NCI-H1092 (cell line): Measurements from ENCODE around the gene SBF1.
"Not testable (repeated sequence)": the region's sequence is repeated elsewhere in the genome, so short reads cannot be mapped to it uniquely, and the experiment has no call there.

ENCODE experiments used
- DNase-seq: peaks from one replicate; lab custom pipeline; 2025; lab: John Stamatoyannopoulos, UW

SBF1 gene

GRCh38 chr22:50474710-50475651, at the start of gene SBF1:
Gene SBF1 (minus strand): TSS chr22:50475035. CDS start chr22:50474840, 195 bp downstream.
- peak; percentile 25 for DNase-seq

GRCh38 chr22:50523806-50524675, 49.2 kb upstream of the SBF1 start:
- no peak for DNase-seq

GRCh38 chr22:50523458-50523805, 48.6 kb upstream of the SBF1 start:
- DNase-seq = no peak

- DNase-seq = no peak
Observed at GRCh38 chr22:50522806-50523438, 48.1 kb upstream of the SBF1 start.

GRCh38 chr22:50522208-50522805, 47.5 kb upstream of the SBF1 start:
- no peak for DNase-seq

- DNase-seq = no peak
Observed at GRCh38 chr22:50521710-50522109, 46.9 kb upstream of the SBF1 start.

- no peak for DNase-seq
Observed at GRCh38 chr22:50520826-50521453, 46.1 kb upstream of the SBF1 start.

- not testable (repeated sequence) for DNase-seq
Observed at GRCh38 chr22:50520184-50520583, 45.3 kb upstream of the SBF1 start.

GRCh38 chr22:50519151-50519550, 44.3 kb upstream of the SBF1 start:
- DNase-seq = no peak

GRCh38 chr22:50518606-50519005, 43.8 kb upstream of the SBF1 start:
- no peak for DNase-seq

GRCh38 chr22:50517495-50518260, 42.8 kb upstream of the SBF1 start:
- no peak for DNase-seq

GRCh38 chr22:50516891-50517290, 42.1 kb upstream of the SBF1 start:
- DNase-seq = no peak

GRCh38 chr22:50516068-50516467, 41.2 kb upstream of the SBF1 start:
- no peak for DNase-seq

GRCh38 chr22:50513175-50513574, 38.3 kb upstream of the SBF1 start:
- no peak for DNase-seq

GRCh38 chr22:50508897-50509296, 34.1 kb upstream of the SBF1 start:
- DNase-seq = no peak

- peak; percentile 65 for DNase-seq
Observed at GRCh38 chr22:50507991-50508884, 33.4 kb upstream of the SBF1 start, which contains the start of gene NCAPH2. Gene NCAPH2 (plus strand): TSS chr22:50508224. CDS start chr22:50508338, 114 bp downstream.

GRCh38 chr22:50507421-50507990, 32.7 kb upstream of the SBF1 start, which contains the start of gene LMF2:
Gene LMF2 (minus strand): TSS chr22:50507702. CDS start chr22:50507675, 27 bp downstream.
- peak; percentile 55 for DNase-seq

GRCh38 chr22:50506611-50507420, 32.0 kb upstream of the SBF1 start:
- no peak for DNase-seq
